Activated naive CD4-positive, alpha-beta T cell treated with Interleukin-2 at 50 U/mL for 16 hours (primary cell): ENCODE data around the gene MYO5C.

Experiments
- DNase-seq: peaks from one replicate; pipeline ENCODE4 v3.0.0-alpha.2; 2020

The MYO5C gene

DNA sequence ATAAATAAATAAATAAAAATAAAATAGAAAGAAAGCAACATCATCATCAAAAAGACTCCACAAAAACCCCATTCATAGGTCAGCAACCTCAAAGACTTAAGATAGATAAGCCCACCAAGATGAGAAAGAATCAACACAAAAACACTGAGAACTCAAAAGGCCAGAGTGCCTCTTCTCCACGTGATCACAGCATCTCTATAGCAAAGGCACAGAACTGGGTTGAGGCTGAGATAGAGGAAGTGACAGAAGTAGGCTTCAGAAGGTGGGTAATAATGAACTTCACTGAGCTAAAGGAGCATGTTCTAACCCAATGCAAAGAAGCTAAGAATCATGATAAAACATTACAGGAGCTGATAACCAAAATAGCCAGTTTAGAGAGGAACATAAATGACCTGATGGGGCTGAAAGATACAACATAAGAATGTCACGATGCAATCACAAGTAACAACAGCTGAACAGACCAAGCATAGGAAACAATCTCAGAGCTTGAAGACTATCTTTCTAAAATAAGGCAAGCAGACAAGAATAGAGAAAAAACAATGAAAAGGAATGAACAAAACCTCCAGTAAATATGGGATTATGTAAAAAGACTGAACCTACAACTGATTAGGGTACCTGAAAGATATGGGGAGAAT, 130.9 kb downstream of the MYO5C start:
- no peak for DNase-seq

DNA sequence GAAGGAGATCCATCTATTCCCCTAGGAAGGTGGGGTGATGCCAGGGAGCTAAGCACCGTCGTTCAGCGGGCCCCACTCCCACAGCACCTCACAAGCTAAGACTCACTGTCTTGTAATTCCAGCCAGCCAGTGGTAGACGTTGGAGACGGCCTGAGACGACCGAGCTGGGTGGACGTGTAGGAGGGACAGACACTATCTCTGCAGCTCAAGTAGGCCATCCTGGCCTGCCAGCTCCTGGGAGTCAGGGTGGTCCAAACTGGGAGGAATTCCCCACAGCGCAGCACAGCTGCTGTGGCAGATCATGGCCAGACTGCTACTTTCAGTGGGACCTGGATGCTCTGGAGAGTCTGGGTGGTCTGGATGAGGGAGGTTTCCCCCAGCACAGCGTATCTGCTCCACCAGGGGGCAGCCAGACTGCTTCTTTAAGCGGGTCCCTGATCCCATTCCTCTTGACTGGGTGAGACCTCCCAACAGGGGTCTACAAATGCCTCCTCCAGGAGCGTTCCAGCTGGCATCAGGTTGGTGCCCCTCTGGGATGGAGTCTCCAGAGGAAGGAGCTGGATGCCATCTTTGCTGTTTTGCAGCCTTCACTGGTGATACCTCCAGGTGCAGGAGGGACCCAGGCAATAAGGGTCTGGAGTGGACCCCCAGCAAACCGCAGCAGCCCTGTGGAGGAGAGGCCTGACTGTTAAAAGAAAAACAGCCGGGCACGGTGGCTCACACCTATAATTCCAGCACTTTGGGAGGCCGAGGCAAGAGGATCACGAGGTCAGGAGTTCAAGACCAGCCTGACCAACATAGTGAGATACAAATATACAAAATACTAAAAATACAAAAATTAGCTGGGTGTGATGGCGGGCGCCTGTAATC, 132.0 kb downstream of the MYO5C start:
- DNase-seq: no peak

DNA sequence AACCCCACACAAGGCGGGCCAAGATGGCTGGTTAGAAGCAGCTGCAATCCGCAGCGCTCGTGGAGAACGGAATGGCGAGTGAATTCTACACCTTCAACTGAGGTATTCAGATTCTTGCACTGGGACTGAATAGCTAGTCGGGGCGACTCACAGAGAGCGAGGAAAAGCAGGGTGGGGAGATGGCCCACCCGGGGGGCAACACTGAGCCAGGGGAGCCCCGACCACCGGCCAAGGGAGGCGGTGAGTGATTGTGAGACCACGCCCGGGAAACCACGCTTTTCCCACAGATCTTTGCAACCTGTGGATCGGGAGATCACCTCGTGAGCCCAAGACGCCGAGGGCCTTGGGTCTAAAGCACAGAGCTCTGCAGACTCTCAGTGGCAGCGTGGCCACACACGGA, 132.7 kb downstream of the MYO5C start:
- DNase-seq: no peak

DNA sequence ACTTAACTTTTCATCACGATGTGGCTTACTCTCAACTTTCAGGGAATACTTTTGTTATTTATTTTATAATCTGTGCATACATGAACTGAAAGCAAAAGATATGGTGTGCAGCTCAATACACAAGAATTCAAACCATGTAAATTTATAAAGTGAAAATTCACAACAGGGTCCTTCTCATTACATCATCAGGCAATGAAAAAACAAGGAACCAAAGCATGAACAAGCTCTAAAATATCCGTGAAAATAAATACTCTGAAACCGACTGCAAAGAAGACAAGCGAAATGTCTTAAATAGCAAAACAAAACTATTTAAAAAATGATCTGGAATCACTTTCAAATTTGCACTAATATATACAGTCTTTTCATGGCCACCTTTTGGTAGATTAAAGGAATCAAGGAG, 133.3 kb downstream of the MYO5C start:
- no peak for DNase-seq

DNA sequence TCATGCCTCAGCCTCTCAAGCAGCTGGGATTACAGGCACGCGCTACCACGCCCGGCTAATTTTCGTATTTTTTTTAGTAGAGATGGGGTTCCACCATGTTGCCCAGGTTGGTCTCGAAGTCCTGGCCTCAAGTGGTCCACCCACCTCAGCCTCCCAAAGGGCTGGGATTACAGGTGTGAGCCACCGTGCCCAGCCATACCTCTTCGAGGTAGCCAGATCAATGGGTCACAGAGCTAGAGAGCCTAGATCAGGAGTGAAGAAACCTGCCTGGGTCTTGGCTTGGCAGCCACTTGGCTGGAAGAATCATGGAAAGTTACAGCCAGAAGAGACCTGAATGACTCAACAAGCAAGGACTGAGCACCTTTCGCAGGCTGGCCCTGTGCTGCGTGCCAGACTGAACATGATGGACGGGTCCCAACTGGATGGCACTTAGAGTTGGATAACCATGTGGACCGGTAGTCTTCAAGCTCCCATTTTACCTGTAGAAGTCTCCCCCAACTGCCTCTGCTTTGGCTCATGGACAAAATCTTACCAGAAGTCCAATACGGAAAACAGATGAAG, 134.1 kb downstream of the MYO5C start:
- DNase-seq: no peak

DNA sequence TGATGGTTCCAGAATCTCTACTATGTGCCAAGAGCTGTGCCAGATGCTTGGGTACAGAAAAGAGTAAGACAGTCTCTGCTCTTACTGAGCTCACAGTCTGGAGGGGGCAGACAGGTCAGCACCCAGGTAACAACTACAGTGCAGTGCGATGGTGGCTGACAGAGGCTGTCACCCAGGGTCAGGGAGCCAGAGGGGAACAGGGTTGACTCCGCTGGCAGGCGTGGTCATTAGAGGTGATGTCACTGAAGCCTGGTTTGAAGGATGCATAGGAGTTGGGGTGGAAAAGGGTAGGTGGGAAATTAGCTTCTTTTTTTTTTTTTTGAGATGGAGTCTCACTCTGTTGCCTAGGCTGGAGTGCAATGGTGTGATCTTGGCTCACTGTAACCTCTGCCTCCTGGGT, 136.0 kb downstream of the MYO5C start:
- no peak for DNase-seq

DNA sequence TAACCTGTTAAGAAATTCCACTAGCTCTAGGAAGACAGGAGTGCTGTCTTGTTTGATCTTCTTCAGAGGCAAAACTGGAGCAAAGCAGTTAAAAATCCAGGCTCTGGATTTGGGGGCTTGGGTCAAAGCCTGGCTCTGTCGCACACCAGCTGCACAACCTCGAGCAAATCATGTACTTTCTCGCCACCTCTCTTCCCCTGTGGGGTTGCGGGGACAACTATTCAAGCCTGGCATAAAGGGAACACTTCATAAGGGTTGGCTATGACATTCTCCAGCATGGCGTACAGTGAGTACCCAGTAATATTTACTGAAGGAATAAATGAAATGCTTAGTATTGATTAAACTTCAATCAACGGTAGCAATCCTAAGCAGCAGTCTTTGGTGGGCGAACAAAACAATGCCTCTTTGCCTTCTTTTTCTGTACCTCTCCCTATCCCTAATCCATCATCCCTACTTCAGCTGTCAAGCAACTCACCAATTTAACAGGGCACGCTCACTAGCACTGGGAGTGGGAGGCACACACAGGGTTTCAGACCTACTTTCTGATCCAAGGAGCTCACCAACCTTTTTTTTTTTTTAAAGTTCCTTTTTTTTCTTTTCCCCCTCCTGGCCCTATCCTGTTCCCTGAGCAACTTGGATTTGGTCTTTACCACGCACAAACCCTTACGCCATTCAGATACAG, 137.4 kb downstream of the MYO5C start:
- no peak for DNase-seq

DNA sequence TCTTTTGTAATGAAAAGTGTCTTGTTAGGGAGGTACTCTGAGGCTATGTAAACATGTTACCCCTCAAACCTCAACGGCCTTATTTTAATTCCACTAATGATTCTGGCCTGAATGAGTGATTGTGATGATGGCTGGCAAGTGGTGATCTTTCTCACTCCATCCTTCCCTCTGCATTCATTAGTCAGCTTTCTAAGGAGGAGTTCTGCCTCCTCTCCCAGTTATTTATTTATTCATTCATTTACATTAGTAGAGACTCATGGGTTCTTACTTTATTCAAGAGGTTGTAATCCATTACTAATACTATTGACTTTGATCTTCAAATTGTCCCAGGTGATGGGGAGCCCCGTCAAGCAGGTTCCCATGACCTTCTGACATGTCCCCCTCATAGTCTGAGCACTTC, 139.7 kb downstream of the MYO5C start:
- no peak for DNase-seq

DNA sequence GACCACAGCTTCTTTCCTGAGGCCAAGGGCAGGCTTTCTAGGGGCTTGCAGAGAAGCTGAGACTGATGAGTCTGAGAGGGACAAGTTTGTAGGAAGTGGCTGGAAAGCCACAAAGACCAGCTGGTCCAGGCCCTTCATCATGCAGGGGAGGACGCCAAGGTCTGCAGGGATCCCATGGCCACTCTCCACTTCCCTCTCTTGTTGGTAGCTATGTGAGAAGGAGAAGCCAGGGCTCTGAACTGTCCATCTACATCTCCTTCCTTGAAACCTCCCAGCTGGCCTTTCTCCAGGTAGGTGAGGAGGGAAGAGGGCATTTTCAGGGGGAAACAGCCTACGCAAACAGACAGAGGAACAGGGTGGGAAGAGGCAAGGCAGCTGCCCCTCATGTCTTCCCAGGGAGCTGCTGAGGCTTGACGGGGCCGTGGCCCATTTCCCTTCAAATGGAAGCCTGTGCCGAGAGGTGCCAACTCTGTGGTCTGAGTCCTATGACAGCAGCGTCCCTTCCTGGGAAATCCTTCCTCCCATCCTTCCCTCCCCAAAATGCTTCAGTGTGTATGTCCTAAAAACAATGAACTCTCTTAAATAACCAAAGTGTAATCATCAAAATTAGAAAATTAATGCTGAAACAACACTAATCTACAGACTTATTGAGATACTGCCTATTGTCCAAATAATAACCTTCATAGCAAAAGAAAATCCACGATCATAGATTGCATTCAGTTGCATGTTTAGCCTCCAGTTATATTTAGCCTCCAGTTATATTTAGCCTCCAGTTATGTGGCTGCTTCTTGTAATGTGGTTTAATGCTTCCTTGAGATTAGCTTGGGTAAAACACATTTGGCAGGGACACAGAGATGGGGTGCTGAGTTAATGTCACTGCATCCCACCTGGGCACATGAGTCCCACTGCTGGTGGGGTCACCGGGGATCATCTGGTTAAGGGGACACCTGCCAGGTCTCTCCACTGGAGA, 140.4 kb downstream of the MYO5C start:
- no peak for DNase-seq

DNA sequence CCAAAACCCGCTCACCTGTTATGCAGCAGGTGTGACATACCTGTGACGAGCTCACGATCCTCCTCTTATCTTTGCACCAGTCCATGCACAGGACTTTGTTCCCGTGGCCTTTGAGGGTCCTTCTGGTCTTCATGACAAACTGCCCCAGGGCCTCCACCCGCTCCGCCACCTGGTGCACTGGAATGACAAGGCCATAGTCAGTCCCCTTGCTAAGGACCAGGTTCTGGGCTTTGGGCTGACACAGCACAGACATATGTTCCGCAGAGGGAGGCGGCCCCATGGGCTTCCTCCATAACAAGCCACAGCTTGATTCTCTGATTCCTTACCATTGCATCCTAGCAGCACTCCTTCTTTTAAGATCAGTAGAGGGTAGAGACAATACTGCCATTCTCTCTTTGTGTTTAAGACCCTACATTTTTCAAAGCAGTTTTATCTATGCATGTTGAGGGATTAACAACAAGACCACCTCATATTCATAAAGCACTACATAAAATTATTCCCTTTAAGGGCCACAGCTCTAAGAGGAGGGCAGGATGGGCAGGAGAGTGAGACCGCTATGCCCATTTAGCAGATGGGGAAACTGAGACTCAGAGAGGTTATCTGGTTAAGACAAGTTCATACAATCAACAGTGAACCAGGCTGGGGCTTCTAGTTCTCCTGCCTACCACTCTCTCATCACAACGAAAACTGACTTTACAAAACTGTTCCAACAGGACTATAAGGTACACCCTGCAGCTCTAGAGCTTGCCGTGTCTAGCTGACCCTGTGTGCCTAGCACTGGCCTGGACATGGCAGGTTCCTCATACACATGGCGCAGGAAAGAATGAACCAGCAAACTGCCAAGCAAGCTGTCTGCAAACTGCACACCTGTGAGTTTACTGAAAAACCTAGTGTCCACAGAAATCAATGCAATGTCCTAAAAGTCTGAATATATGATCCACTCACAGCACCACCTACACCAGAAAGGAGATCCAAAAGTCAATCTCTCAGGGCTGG, 141.4 kb downstream of the MYO5C start:
- no peak for DNase-seq

DNA sequence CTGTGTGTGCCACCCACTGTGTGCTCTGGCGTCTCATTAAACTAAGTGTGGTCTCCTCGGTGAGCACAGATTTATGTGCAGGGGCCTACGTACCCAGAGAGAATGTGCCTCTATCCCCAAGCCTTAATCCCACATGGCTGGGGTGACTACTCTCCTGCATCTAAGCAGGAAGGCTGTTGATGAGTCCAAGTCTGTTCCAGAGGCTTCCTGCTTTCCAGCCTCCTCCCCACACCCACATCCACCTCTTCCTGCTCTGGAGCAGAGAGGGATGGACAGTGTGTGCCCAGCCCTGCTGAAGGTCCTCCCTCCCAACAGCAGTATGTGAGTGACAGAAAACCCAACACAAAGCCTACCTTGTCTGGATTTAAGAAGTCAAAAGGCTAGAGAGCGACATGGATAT, 144.3 kb downstream of the MYO5C start:
- DNase-seq: no peak

DNA sequence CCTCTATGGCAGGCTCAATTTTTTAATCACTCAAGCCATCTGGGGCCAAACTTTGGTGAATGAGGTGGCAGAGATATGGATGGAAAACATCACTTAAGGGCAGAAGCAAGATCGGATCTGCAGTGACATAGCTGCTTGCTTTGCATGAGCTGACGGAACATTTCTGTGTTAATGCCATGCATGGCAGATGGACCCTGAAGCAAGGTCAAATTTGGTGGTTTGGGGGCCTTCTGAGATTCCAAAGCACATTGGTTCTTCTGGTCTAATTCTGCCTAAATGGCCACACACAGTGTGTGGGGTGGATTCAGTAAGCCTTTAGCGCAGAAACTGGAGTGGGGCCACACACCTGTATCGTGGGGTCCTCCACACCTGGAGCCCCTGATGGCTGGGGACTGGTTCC, 144.7 kb downstream of the MYO5C start:
- DNase-seq: no peak

DNA sequence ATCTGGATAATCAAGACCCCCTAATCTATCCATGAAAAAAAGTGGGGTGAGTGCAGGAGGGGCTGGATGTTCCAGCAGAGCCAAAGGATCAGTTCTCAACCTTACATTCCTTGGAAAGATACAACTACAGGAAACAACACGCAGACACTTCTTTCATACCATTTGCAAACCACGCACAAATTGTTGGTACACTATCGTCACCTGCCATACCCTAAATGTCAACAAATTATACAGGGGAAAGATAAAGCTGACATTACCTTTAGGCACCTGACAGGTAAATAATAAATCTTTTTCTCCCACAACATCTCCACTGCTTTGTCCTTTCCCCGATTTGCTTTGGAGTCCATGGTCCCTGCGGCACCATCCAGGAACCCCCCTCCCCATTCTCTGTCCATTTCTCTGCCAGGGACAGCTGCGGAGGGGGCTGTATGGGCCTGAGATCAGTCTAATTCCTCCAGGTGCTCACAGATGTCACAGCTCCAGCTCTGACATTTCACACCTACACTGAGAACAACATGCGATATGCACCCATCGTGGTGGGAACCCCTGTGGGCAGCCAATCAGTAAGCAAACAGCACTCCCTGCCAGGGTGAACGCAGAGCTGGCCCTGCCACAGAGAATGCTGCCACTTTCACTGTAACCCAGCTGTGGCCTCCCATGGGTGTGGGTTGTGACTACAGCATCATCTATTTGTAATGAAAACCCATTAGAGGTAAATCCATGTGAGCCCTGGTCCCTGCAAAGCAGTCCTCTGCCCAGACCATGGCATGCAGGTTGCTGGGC, 145.4 kb downstream of the MYO5C start:
- no peak for DNase-seq

DNA sequence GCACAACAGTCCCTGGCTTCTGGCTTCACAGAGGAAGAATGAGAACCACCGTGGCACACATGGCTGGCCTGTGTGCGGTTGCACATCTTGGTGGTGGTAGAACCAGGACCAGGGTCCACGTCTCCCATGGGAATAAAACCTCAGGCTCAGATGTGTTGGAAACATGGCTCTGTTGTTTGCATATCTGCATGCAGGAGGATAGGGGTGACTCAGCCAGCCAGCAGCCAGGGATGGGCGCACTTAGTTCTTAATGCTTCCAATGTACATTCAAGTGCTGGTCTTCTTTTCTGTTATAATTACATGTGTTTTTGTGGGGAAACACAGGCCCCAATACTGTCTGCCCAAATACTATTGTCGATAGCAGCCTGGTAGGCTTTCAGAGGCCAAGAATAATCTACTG, 147.2 kb downstream of the MYO5C start:
- no peak for DNase-seq

DNA sequence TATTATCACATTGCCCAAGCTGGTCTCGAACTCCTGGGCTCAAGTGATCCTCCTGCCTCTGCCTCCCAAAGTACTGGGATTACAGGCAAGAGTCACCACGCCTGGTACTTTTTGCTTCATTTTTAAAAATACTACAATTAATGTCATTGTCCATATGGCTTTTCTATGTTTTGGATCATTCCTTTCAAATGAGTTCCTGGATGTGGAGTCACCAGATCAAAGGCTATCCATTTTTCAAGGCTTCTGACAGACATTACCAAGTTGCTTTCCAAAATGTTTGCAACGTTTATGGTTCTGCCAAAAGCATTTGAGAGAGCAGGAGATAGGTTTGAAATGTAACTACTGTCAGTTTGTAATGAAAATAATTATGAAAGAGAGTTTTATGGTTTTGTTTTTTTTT, 148.8 kb downstream of the MYO5C start:
- no peak for DNase-seq

DNA sequence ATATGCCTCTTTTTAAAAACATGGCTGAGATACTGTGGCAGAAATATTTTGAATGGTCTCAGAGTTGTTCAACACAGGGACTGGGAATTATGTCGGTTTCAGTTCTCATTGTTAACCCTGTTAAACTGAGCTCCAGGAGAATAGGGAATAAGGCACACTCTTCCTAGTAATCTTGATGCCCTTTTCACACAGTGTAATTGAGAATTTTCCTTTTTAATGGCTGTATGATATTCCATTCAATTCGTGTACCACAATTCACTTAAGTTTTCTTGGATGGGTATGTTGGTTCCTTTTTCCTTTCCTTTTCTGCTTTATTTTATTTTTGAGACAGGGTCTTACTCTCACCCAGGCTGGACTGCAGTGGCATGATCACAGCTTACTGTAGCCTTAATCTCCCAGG, 149.3 kb downstream of the MYO5C start:
- DNase-seq: no peak

DNA sequence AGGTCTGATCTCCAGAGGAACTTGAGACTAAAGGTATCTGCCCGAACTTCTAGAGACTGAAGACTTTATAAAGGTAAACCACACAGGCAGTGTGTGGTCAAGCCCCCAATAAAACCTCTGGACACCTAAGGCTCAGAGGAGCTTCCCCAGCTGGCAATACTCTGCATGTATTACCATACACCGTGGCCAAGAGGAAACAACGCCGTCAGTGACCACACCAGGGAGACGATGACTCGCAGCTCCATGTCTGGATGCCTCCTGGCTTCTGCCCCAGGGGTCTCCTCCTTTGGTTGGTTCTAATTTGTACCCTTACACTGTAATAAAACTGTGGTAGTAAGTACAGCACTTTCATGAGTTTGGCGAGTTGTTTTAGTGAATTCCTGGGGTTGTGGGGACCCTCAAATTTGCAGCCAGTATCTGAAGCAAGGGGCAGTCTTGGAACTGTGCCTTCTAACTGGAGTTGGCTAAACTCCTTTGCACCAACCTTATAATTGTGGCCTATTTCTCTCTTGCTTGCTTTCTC, 150.9 kb downstream of the MYO5C start:
- no peak for DNase-seq

DNA sequence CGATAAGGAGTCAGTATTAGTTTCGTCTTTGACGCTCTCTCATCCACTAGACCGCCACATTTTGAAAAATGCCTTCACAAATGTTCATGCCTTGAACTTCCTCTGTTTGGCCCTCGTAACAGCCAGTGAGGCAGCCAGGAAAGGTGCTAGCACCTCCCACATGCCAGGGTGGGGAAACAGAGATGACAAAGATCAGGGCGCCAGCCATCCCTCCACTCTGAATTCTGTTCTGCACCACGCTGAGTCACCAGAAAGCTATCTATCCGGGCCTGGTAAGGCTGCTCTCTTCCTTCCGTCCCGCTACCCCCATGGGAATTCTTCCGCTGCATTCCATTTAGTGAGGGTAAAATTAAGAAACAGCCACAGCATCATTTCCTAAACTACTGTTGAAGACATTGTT, 151.7 kb downstream of the MYO5C start:
- no peak for DNase-seq
